ENCODE data around the gene BPIFA3. TPM values are rescaled to one million over a fixed set of nuclear protein-coding genes. Genes with fewer than 3 reads are reported as not detected.

Gene BPIFA3
- total RNA-seq, result not detected in 2 replicates

GRCh38 chr20:33217052-33217451, at the start of gene BPIFA3:
Gene BPIFA3 (plus strand): TSS chr20:33217352. CDS start chr20:33217537, 185 bp downstream.

GRCh38 chr20:33167859-33168258, 49.3 kb upstream of the BPIFA3 start, which contains the start of gene BPIFA2:
Gene BPIFA2 (plus strand): TSS chr20:33168159. CDS start chr20:33169146, 987 bp downstream.

GRCh38 chr20:33235696-33236095, 18.5 kb downstream of the BPIFA3 start, which contains the start of gene BPIFA1:
Gene BPIFA1 (plus strand): TSS chr20:33235996. CDS start chr20:33237712, 1,716 bp downstream.

Other genes starting within 250 kb of the BPIFA3 start
- gene SUN5, start 212.9 kb upstream of the BPIFA3 start, total RNA-seq, result not detected in 2 replicates
- not detected in 2 replicates for gene BPIFB2, start 209.6 kb upstream of the BPIFA3 start, total RNA-seq
- not detected in 2 replicates for gene BPIFB6, start 185.7 kb upstream of the BPIFA3 start, total RNA-seq
- gene BPIFB3, start 163.4 kb upstream of the BPIFA3 start, total RNA-seq, result not detected in 2 replicates
- not detected in 2 replicates for gene BPIFB4, start 137.7 kb upstream of the BPIFA3 start, total RNA-seq
- not detected in 2 replicates for gene BPIFA2, start 49.2 kb upstream of the BPIFA3 start, total RNA-seq
- gene BPIFA1, start 18.6 kb downstream of the BPIFA3 start, total RNA-seq, result not detected in 2 replicates
- not detected in 2 replicates for gene BPIFB1, start 65.9 kb downstream of the BPIFA3 start, total RNA-seq
- gene CDK5RAP1, start 184.2 kb downstream of the BPIFA3 start, total RNA-seq, result 23.9 and 27.8 TPM in 2 replicates
- gene SNTA1, start 226.4 kb downstream of the BPIFA3 start, total RNA-seq, result 32.9 and 42.2 TPM in 2 replicates

Measured in placental pericyte (primary cell).